ENCODE data around the gene SIGLEC8.
A peak's percentile ranks its signal among the peaks of the same experiment; 100 is the strongest.

DNA sequence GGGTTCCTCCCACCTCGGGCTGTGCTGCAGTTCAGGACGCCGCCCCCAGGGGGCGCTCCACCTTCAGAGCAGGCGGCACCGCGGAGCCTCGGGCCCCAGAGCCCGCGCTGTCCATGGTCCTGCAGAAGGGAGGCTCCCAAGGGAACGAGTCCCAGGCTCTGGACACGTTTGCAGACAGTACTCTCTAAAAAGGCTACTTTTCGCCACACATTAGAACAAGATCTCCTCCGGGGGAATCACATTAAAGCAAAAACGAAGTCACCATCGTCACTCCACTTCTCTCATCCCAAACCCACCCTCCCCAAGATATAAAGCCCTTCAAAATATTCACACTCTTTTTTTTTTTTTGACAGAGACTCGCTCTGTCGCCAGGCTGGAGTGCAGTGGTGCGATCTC lies 36.2 kb downstream of the SIGLEC8 start:
- TF ChIP-seq, protein P1, sequence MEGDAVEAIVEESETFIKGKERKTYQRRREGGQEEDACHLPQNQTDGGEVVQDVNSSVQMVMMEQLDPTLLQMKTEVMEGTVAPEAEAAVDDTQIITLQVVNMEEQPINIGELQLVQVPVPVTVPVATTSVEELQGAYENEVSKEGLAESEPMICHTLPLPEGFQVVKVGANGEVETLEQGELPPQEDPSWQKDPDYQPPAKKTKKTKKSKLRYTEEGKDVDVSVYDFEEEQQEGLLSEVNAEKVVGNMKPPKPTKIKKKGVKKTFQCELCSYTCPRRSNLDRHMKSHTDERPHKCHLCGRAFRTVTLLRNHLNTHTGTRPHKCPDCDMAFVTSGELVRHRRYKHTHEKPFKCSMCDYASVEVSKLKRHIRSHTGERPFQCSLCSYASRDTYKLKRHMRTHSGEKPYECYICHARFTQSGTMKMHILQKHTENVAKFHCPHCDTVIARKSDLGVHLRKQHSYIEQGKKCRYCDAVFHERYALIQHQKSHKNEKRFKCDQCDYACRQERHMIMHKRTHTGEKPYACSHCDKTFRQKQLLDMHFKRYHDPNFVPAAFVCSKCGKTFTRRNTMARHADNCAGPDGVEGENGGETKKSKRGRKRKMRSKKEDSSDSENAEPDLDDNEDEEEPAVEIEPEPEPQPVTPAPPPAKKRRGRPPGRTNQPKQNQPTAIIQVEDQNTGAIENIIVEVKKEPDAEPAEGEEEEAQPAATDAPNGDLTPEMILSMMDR (IDR thresholded peaks at IDR 0.05), result peak; percentile 91 to 99 (median 96)
- TF ChIP-seq POLR2A (IDR thresholded peaks at IDR 0.05), result no peak
